HG02840 (cell line): ENCODE measurements around the gene DAGLA.

Experiments
- ATAC-seq: cut with Tn5 transposase; IDR thresholded peaks from one replicate; pipeline ENCODE4 v1.9.1; 2021; ENCODE audit warnings: mild to moderate bottlenecking, moderate library complexity, moderate number of reproducible peaks; ENCODE audit not compliant: unreplicated experiment, low FRiP score

The DAGLA gene

DNA sequence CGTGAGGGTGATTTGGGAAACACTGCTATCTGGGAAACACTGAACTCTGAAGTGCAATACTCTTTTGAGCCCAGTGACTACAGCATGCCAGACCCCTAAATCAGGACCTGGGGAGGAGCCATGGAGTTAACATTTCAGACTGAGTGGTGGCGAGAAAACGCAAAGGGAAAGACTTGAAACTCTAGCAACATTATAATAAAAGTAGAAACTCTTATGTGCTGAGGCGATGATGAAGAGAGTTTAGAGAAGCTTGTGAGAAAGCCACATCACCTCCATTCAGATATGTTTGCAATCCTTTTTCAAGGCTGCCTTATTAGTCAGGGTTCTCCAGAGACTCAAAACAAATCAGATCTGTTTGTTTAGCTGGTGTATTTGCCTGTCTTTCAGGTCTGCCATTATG lies 114.4 kb downstream of the DAGLA start:
- no peak for ATAC-seq

DNA sequence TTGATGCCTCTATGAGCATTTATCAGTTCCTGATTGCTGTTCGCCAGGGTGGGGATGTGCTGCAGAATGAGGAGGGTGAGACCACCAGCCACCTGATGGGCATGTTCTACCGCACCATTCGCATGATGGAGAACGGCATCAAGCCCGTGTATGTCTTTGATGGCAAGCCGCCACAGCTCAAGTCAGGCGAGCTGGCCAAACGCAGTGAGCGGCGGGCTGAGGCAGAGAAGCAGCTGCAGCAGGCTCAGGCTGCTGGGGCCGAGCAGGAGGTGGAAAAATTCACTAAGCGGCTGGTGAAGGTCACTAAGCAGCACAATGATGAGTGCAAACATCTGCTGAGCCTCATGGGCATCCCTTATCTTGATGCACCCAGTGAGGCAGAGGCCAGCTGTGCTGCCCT lies 115.3 kb downstream of the DAGLA start:
- no peak for ATAC-seq

- no peak for ATAC-seq
Measured at GRCh38 chr11:61795876-61796526, 115.8 kb downstream of the DAGLA start.
